CD8-positive, alpha-beta memory T cell (primary cell): ENCODE data around the gene PPIG. TPM values are rescaled to one million over a fixed set of nuclear protein-coding genes. Genes with fewer than 3 reads are reported as not detected.

Experiments
- CTCF ChIA-PET: fragments of 350-600 bp; sonication (Branson Sonifier 250); formaldehyde crosslinking; loops from one replicate; lab custom pipeline; 2021; ENCODE audit warnings: antibody characterized with exemption; lab: Charles Lee
- POLR2A ChIA-PET: fragments of 350-600 bp; sonication (Branson Sonifier 250); formaldehyde crosslinking; loops from one replicate; lab custom pipeline; 2021; ENCODE audit warnings: antibody characterized with exemption; lab: Charles Lee
- DNase-seq, 5 donors: peaks; one replicate each; pipeline versions ENCODE4 v3.0.0 to v3.0.0-alpha.2; 2020 to 2022; ENCODE audit warnings: mixed read lengths in 1 of 5
- H3K27ac ChIP-seq: one replicate; pipeline ENCODE4 v1.7.0; 2013; ENCODE audit warnings: low read depth, mild to moderate bottlenecking, low read length, moderate library complexity
- H3K27me3 ChIP-seq: 2 replicates; pipeline ENCODE4 v1.7.0; 2013; ENCODE audit warnings: low read length, mild to moderate bottlenecking; ENCODE audit not compliant: insufficient read depth, poor library complexity, severe bottlenecking
- H3K36me3 ChIP-seq: 2 replicates; pipeline ENCODE4 v1.7.0; 2013; ENCODE audit warnings: mild to moderate bottlenecking, low read length, moderate library complexity; ENCODE audit not compliant: insufficient read depth
- H3K4me1 ChIP-seq: 2 replicates; pipeline ENCODE4 v1.7.0; 2013; ENCODE audit warnings: mild to moderate bottlenecking, low read length, moderate library complexity; ENCODE audit not compliant: insufficient read depth
- H3K4me3 ChIP-seq: 2 replicates; pipeline ENCODE4 v1.7.0; 2013; ENCODE audit warnings: mild to moderate bottlenecking, low read length
- H3K9me3 ChIP-seq: 2 replicates; pipeline ENCODE4 v1.7.0; 2013; ENCODE audit warnings: mild to moderate bottlenecking, low read length
- H3K27ac Mint-ChIP-seq, 8 donors: one replicate each; pipeline ENCODE4 v1.8.0; 2020 to 2021; ENCODE audit warnings: mixed read lengths in 8 of 8, mild to moderate bottlenecking in 6 of 8, inconsistent platforms in 3 of 8, moderate library complexity in 3 of 8
- H3K27me3 Mint-ChIP-seq, 2 donors: one replicate each; pipeline ENCODE4 v1.8.0; 2020 to 2021; ENCODE audit warnings: mixed read lengths in 2 of 2, mild to moderate bottlenecking in 1 of 2, moderate library complexity in 1 of 2
- H3K36me3 Mint-ChIP-seq, 3 donors: one replicate each; pipeline ENCODE4 v1.8.0; 2020 to 2021; ENCODE audit warnings: mixed read lengths in 3 of 3, inconsistent platforms in 1 of 3, mild to moderate bottlenecking in 1 of 3
- H3K4me1 Mint-ChIP-seq, 3 donors: one replicate each; pipeline ENCODE4 v1.8.0; 2020 to 2021; ENCODE audit warnings: mixed read lengths in 3 of 3, inconsistent platforms in 1 of 3, mild to moderate bottlenecking in 1 of 3
- H3K4me3 Mint-ChIP-seq, 7 donors: one replicate each; pipeline ENCODE4 v1.8.0; 2020 to 2021; ENCODE audit warnings: mixed read lengths in 7 of 7, mild to moderate bottlenecking in 6 of 7, moderate library complexity in 4 of 7, inconsistent platforms in 2 of 7
- H3K9me3 Mint-ChIP-seq, 5 donors: one replicate each; pipeline ENCODE4 v1.8.0; 2020 to 2022; ENCODE audit warnings: mixed read lengths in 5 of 5, mild to moderate bottlenecking in 3 of 5, moderate library complexity in 2 of 5, inconsistent platforms in 1 of 5
- polyA plus RNA-seq: library from polyadenylated mRNA; unstranded; fragments of 300-500 nt; fragmentation: Illumina TruSeq; gene quantifications from one replicate; pipeline ENCODE4 v1.2.3, GENCODE V29; 2021
- total RNA-seq, 2 experiments: library from RNA; stranded (reverse); gene quantifications; one replicate each; pipeline ENCODE4 v1.2.3, GENCODE V29; 2021

The PPIG gene
- total and polyA plus RNA-seq, 3 experiments from 2014 or later, result 60.7 to 87.2 (median 65.7) TPM

GRCh38 chr2:169647496-169647895, 63.3 kb downstream of the PPIG start:
- no peak for DNase-seq
- no peak overlapping the region for H3K27ac Mint-ChIP-seq
- H3K36me3 Mint-ChIP-seq, result no peaks in the 10 kb centered on the region
- ChIA-PET POLR2A (no interaction called here), CTCF (no interaction called here)
- H3K4me1 Mint-ChIP-seq, result no peaks in the 10 kb centered on the region
- no peak overlapping the region for H3K27ac ChIP-seq
- H3K36me3 ChIP-seq, result no peaks in the 10 kb centered on the region
- no peaks in the 10 kb centered on the region for H3K9me3 ChIP-seq
- peaks cover 5% of the 10 kb centered on the region for H3K27me3 ChIP-seq
- no peak overlapping the region for H3K4me3 Mint-ChIP-seq
- no peaks in the 10 kb centered on the region for H3K9me3 Mint-ChIP-seq
- H3K4me3 ChIP-seq, result no peak overlapping the region
- peaks cover 2 to 17% of the 10 kb centered on the region in 2 donors for H3K27me3 Mint-ChIP-seq
- H3K4me1 ChIP-seq, result no peaks in the 10 kb centered on the region

- Mint-ChIP-seq H3K4me3 (no peak overlapping the region), H3K27ac (no peak overlapping the region), H3K4me1 (no peaks in the 10 kb centered on the region), H3K36me3 (no peaks in the 10 kb centered on the region), H3K9me3 (no peaks in the 10 kb centered on the region), H3K27me3 (peaks cover 5 to 25% of the 10 kb centered on the region in 2 donors)
- no peak for DNase-seq
- Histone ChIP-seq H3K27ac (no peak overlapping the region), H3K4me1 (no peaks in the 10 kb centered on the region), H3K4me3 (no peak overlapping the region), H3K27me3 (peaks cover 5% of the 10 kb centered on the region), H3K36me3 (no peaks in the 10 kb centered on the region), H3K9me3 (no peaks in the 10 kb centered on the region)
- ChIA-PET POLR2A (no interaction called here), CTCF (no interaction called here)
Measured at GRCh38 chr2:169649278-169649677, 65.1 kb downstream of the PPIG start.

GRCh38 chr2:169653636-169654035, 69.5 kb downstream of the PPIG start:
- Mint-ChIP-seq H3K27me3 (peaks cover 8 to 31% of the 10 kb centered on the region in 2 donors), H3K36me3 (peaks cover 0 to 1% (median 0%) of the 10 kb centered on the region in 3 donors), H3K9me3 (no peaks in the 10 kb centered on the region), H3K27ac (no peak overlapping the region), H3K4me3 (no peak overlapping the region), H3K4me1 (no peaks in the 10 kb centered on the region)
- Histone ChIP-seq H3K27me3 (peaks cover 5% of the 10 kb centered on the region), H3K9me3 (no peaks in the 10 kb centered on the region), H3K4me1 (no peaks in the 10 kb centered on the region), H3K4me3 (no peak overlapping the region), H3K36me3 (no peaks in the 10 kb centered on the region), H3K27ac (no peak overlapping the region)
- POLR2A ChIA-PET, result no interaction called here
- DNase-seq, result no peak
- CTCF ChIA-PET, result no interaction called here

- H3K36me3 Mint-ChIP-seq, result peaks cover 0 to 1% (median 0%) of the 10 kb centered on the region in 3 donors
- H3K4me1 ChIP-seq, result no peaks in the 10 kb centered on the region
- H3K9me3 Mint-ChIP-seq, result no peaks in the 10 kb centered on the region
- no peak for DNase-seq
- no peak overlapping the region for H3K4me3 ChIP-seq
- H3K4me3 Mint-ChIP-seq, result no peak overlapping the region
- peak overlapping the region in 1 of 8 donors; percentile 61 for H3K27ac Mint-ChIP-seq
- peaks cover 0 to 3% (median 1%) of the 10 kb centered on the region in 3 donors for H3K4me1 Mint-ChIP-seq
- ChIA-PET POLR2A (no interaction called here), CTCF (no interaction called here)
- H3K27ac ChIP-seq, result no peak overlapping the region
- no peaks in the 10 kb centered on the region for H3K9me3 ChIP-seq
- H3K36me3 ChIP-seq, result no peaks in the 10 kb centered on the region
- H3K27me3 ChIP-seq, result peaks cover 5% of the 10 kb centered on the region
- H3K27me3 Mint-ChIP-seq, result peaks cover 6 to 24% of the 10 kb centered on the region in 2 donors
Measured at GRCh38 chr2:169656164-169656563, 72.0 kb downstream of the PPIG start.

- no peaks in the 10 kb centered on the region for H3K4me1 ChIP-seq
- H3K9me3 Mint-ChIP-seq, result no peaks in the 10 kb centered on the region
- no peaks in the 10 kb centered on the region for H3K36me3 ChIP-seq
- CTCF ChIA-PET, result no interaction called here
- no peak overlapping the region for H3K27ac Mint-ChIP-seq
- H3K27me3 ChIP-seq, result no peaks in the 10 kb centered on the region
- no peak for DNase-seq
- POLR2A ChIA-PET, result no interaction called here
- H3K9me3 ChIP-seq, result no peaks in the 10 kb centered on the region
- no peak overlapping the region for H3K4me3 Mint-ChIP-seq
- H3K4me1 Mint-ChIP-seq, result peaks cover 0 to 3% (median 1%) of the 10 kb centered on the region in 3 donors
- peaks cover 0 to 1% (median 0%) of the 10 kb centered on the region in 3 donors for H3K36me3 Mint-ChIP-seq
- H3K27ac ChIP-seq, result no peak overlapping the region
- no peak overlapping the region for H3K4me3 ChIP-seq
- H3K27me3 Mint-ChIP-seq, result peaks cover 6% of the 10 kb centered on the region in 2 donors
Measured at GRCh38 chr2:169658877-169659276, 74.7 kb downstream of the PPIG start.

- POLR2A ChIA-PET, result no interaction called here
- peak overlapping the region in 1 of 8 donors; percentile 15 for H3K27ac Mint-ChIP-seq
Measured at GRCh38 chr2:169659320-169659719, 75.2 kb downstream of the PPIG start.

GRCh38 chr2:169661265-169661664, 77.1 kb downstream of the PPIG start:
- Mint-ChIP-seq H3K36me3 (peaks cover 0 to 1% (median 0%) of the 10 kb centered on the region in 3 donors), H3K4me3 (no peak overlapping the region), H3K27me3 (peaks cover 0 to 3% of the 10 kb centered on the region in 2 donors), H3K9me3 (no peaks in the 10 kb centered on the region), H3K27ac (no peak overlapping the region), H3K4me1 (peaks cover 0 to 3% (median 1%) of the 10 kb centered on the region in 3 donors)
- ChIA-PET POLR2A (no interaction called here), CTCF (no interaction called here)
- H3K9me3 ChIP-seq, result no peaks in the 10 kb centered on the region
- no peaks in the 10 kb centered on the region for H3K27me3 ChIP-seq
- no peak overlapping the region for H3K27ac ChIP-seq
- no peak for DNase-seq
- H3K36me3 ChIP-seq, result no peaks in the 10 kb centered on the region
- H3K4me1 ChIP-seq, result no peaks in the 10 kb centered on the region
- no peak overlapping the region for H3K4me3 ChIP-seq

More at GRCh38 chr2:169659320-169659719, 75.2 kb downstream of the PPIG start:
- peaks cover 0 to 1% (median 0%) of the 10 kb centered on the region in 3 donors for H3K36me3 Mint-ChIP-seq
- no peaks in the 10 kb centered on the region for H3K36me3 ChIP-seq
- peaks cover 0 to 3% (median 1%) of the 10 kb centered on the region in 3 donors for H3K4me1 Mint-ChIP-seq
- no peak overlapping the region for H3K4me3 ChIP-seq
- no peaks in the 10 kb centered on the region for H3K27me3 ChIP-seq
- no peaks in the 10 kb centered on the region for H3K9me3 Mint-ChIP-seq
- no peak overlapping the region for H3K4me3 Mint-ChIP-seq
- no peaks in the 10 kb centered on the region for H3K4me1 ChIP-seq
- H3K9me3 ChIP-seq, result no peaks in the 10 kb centered on the region
- no peak overlapping the region for H3K27ac ChIP-seq
- no peak for DNase-seq
- CTCF ChIA-PET, result no interaction called here
- H3K27me3 Mint-ChIP-seq, result peaks cover 6% of the 10 kb centered on the region in 2 donors

GRCh38 chr2:169662744-169663143, 78.6 kb downstream of the PPIG start:
- H3K4me1 ChIP-seq, result no peaks in the 10 kb centered on the region
- POLR2A ChIA-PET, result no interaction called here
- no peak for DNase-seq
- H3K4me3 Mint-ChIP-seq, result no peak overlapping the region
- H3K36me3 ChIP-seq, result no peaks in the 10 kb centered on the region
- H3K27me3 Mint-ChIP-seq, result peaks cover 0 to 7% of the 10 kb centered on the region in 2 donors
- H3K36me3 Mint-ChIP-seq, result peaks cover 0 to 1% (median 0%) of the 10 kb centered on the region in 3 donors
- no peak overlapping the region for H3K4me3 ChIP-seq
- H3K4me1 Mint-ChIP-seq, result peaks cover 0 to 3% (median 1%) of the 10 kb centered on the region in 3 donors
- no peaks in the 10 kb centered on the region for H3K9me3 ChIP-seq
- no peak overlapping the region for H3K27ac Mint-ChIP-seq
- CTCF ChIA-PET, result no interaction called here
- no peaks in the 10 kb centered on the region for H3K27me3 ChIP-seq
- H3K27ac ChIP-seq, result no peak overlapping the region
- no peaks in the 10 kb centered on the region for H3K9me3 Mint-ChIP-seq
